ENCODE measurements around the gene RMDN2. TPM values are rescaled to one million over a fixed set of nuclear protein-coding genes. Genes with fewer than 3 reads are reported as not detected.

Gene RMDN2
- total RNA-seq, 2 donors from 2014 or later: 3.7 to 7.4 TPM

DNA sequence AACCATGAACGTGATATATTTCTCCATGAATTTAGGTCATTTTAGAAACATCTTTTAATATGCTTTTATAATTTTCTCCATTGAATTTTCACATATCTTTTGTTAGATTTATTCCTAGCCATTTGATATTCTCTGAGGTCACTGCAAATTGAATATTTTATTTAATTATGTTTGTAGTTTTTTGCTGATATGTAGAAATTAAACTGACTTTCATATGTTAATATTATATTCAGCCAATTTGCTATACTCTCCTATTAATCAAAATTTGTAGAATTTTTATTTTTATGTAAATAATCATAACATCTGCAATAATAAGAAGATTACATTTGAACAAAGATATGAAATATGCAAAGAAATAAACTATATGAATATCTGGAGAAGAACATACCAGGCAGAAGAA, 46.9 kb downstream of the RMDN2 start:
- H3K4me1 ChIP-seq (ENCODE audit: control insufficient read depth in 1 of 2, low read depth in 2 of 2): no peaks in the 10 kb centered on the region
- no peak for ATAC-seq (ENCODE audit: insufficient number of reproducible peaks, low FRiP score, low read depth)
- DNase-seq (ENCODE audit: low spot score): no peak
- H3K4me3 ChIP-seq: no peak overlapping the region
- no peak overlapping the region for H3K27ac ChIP-seq
- TF ChIP-seq, protein P1, sequence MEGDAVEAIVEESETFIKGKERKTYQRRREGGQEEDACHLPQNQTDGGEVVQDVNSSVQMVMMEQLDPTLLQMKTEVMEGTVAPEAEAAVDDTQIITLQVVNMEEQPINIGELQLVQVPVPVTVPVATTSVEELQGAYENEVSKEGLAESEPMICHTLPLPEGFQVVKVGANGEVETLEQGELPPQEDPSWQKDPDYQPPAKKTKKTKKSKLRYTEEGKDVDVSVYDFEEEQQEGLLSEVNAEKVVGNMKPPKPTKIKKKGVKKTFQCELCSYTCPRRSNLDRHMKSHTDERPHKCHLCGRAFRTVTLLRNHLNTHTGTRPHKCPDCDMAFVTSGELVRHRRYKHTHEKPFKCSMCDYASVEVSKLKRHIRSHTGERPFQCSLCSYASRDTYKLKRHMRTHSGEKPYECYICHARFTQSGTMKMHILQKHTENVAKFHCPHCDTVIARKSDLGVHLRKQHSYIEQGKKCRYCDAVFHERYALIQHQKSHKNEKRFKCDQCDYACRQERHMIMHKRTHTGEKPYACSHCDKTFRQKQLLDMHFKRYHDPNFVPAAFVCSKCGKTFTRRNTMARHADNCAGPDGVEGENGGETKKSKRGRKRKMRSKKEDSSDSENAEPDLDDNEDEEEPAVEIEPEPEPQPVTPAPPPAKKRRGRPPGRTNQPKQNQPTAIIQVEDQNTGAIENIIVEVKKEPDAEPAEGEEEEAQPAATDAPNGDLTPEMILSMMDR (IDR thresholded peaks at IDR 0.05): no peak
- H3K9me3 ChIP-seq: no peaks in the 10 kb centered on the region
- no peaks in the 10 kb centered on the region for H3K36me3 ChIP-seq
- H3K27me3 ChIP-seq (replicated peaks; ENCODE audit: insufficient read depth): no peaks in the 10 kb centered on the region

DNA sequence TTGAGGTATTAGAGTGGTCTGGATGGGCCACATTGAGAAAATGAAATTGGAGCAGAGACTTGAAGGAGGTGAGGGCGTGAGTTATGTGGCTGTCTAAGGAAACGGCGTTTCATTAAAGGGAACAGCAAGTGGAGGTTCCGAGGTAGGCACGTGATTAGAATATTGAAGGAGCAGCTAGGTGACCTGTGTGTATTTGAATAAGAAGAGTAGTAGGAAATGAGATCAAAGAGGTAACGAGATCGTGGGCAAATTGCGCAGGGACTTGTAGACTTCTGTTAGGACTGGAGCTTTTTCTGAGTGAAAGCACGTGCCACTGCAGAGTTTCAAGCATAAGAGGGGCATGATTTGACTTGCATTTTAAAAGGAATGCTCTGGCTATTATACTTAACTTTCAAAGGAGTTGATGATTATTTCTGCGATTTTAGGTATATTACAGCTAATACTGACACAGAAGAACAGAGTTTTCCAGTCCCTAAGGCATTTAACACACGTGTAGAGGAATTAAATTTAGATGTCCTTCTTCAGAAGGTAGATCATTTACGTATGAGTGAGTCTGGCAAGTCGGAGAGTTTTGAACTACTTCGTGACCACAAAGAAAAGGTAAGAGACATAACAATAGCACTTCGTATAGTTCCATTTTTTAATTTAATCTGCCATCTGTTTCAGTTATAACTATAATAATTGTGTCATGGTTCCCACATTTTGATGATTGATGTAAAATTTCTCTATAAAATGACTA, 48.7 kb downstream of the RMDN2 start:
- Histone ChIP-seq H3K4me3 (no peak overlapping the region), H3K9me3 (no peaks in the 10 kb centered on the region), H3K27ac (no peak overlapping the region), H3K36me3 (no peaks in the 10 kb centered on the region), H3K27me3 (replicated peaks; ENCODE audit: insufficient read depth) (no peaks in the 10 kb centered on the region), H3K4me1 (ENCODE audit: control insufficient read depth in 1 of 2, low read depth in 2 of 2) (no peaks in the 10 kb centered on the region)
- TF ChIP-seq, protein P1 (IDR thresholded peaks at IDR 0.05): no peak
- DNase-seq (ENCODE audit: low spot score) (no peak), ATAC-seq (ENCODE audit: insufficient number of reproducible peaks, low FRiP score, low read depth) (no peak)

DNA sequence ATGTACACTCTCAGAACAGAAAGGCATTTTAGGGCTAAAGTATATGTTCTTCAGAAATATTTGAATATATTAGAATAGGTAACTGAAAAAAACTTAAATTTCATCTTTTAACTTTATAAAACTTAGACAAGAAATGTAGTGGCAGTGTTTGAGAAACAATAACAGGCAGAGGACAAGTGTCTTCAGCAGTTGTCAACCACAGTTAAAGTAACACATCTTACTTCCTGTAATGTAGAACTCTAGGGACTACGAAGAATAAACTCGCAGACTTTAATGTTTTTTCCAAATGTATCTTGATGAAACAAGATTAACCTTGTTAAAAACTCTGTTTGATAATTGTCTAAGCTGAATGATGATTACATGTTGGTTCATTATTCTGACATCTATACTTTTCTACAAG, 50.7 kb downstream of the RMDN2 start:
- H3K27me3 ChIP-seq (replicated peaks; ENCODE audit: insufficient read depth): no peaks in the 10 kb centered on the region
- no peaks in the 10 kb centered on the region for H3K36me3 ChIP-seq
- no peak overlapping the region for H3K4me3 ChIP-seq
- no peak overlapping the region for H3K27ac ChIP-seq
- no peaks in the 10 kb centered on the region for H3K4me1 ChIP-seq (ENCODE audit: control insufficient read depth in 1 of 2, low read depth in 2 of 2)
- TF ChIP-seq, protein P1 (IDR thresholded peaks at IDR 0.05): no peak
- no peak for DNase-seq (ENCODE audit: low spot score)
- ATAC-seq (ENCODE audit: insufficient number of reproducible peaks, low FRiP score, low read depth): no peak
- H3K9me3 ChIP-seq: no peaks in the 10 kb centered on the region

DNA sequence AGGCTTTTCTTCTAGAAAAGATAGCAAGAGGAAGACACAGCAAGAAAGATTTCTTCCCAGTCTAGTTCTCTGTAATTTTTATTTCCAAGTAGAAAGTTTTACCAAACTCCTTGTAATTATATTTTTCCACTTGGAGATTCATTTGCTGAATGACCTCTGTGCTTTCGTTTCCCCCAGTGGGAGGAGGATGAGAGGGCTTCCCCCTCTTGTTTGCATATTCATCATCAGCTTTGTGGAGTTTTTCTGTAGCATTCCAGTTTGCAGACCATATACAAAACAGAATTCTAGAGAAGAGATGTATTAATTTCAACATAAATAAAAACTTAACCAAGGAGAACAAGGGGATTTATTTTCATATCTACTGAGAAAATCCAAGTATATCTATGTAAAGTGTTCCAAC, 51.3 kb downstream of the RMDN2 start:
- H3K9me3 ChIP-seq: no peaks in the 10 kb centered on the region
- no peak overlapping the region for H3K27ac ChIP-seq
- ATAC-seq (ENCODE audit: insufficient number of reproducible peaks, low FRiP score, low read depth) (no peak), DNase-seq (ENCODE audit: low spot score) (no peak)
- H3K27me3 ChIP-seq (replicated peaks; ENCODE audit: insufficient read depth): no peaks in the 10 kb centered on the region
- TF ChIP-seq, protein P1 (IDR thresholded peaks at IDR 0.05): no peak
- no peaks in the 10 kb centered on the region for H3K36me3 ChIP-seq
- H3K4me1 ChIP-seq (ENCODE audit: control insufficient read depth in 1 of 2, low read depth in 2 of 2): no peaks in the 10 kb centered on the region
- no peak overlapping the region for H3K4me3 ChIP-seq

DNA sequence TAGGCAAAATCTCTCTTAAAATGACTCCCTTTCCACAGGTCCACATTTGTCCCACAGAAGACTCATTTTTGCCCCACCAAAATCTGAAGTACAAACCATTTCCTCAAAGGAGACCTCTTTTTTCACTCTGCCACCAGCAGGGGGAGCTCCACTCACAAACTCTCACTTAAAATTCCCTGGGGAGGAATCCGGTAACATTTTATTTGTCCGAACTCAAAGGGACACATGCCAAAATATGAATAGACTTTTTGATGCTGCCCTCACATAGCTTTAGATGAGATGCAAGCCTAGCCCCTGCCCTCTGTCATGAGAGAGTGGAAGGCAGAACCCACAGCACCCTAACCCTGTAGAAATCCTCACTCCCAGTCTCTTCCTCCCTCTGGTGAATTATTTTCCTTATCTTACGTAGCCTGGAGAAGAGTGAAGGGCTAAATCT, 57.1 kb downstream of the RMDN2 start:
- peak overlapping the region; percentile 40 for H3K4me3 ChIP-seq
- TF ChIP-seq, protein P1 (IDR thresholded peaks at IDR 0.05): peak; percentile 88

More for the DNA sequence above, 57.1 kb downstream of the RMDN2 start:
- ATAC-seq (ENCODE audit: insufficient number of reproducible peaks, low FRiP score, low read depth) (no peak), DNase-seq (ENCODE audit: low spot score) (no peak)
- no peak overlapping the region for H3K27ac ChIP-seq
- H3K27me3 ChIP-seq (replicated peaks; ENCODE audit: insufficient read depth): no peaks in the 10 kb centered on the region
- no peaks in the 10 kb centered on the region for H3K4me1 ChIP-seq (ENCODE audit: control insufficient read depth in 1 of 2, low read depth in 2 of 2)
- no peaks in the 10 kb centered on the region for H3K36me3 ChIP-seq
- no peaks in the 10 kb centered on the region for H3K9me3 ChIP-seq

All from thoracic aorta (tissue), 2 donors.